Stimulated activated CD8-positive, alpha-beta memory T cell treated with anti-CD3 and anti-CD28 coated beads, Interleukin-2, amount 100 ng/mL, for 48 hours (primary cell): ENCODE data around the gene SLC15A4.
"Not testable (repeated sequence)": the region's sequence is repeated elsewhere in the genome, so short reads cannot be mapped to it uniquely, and the experiment has no call there.

Source experiments
- DNase-seq, 2 donors: peaks; one replicate each; pipeline ENCODE4 v3.0.0-alpha.2; 2020; ENCODE audit warnings: low read depth in 2 of 2

Gene SLC15A4

DNA sequence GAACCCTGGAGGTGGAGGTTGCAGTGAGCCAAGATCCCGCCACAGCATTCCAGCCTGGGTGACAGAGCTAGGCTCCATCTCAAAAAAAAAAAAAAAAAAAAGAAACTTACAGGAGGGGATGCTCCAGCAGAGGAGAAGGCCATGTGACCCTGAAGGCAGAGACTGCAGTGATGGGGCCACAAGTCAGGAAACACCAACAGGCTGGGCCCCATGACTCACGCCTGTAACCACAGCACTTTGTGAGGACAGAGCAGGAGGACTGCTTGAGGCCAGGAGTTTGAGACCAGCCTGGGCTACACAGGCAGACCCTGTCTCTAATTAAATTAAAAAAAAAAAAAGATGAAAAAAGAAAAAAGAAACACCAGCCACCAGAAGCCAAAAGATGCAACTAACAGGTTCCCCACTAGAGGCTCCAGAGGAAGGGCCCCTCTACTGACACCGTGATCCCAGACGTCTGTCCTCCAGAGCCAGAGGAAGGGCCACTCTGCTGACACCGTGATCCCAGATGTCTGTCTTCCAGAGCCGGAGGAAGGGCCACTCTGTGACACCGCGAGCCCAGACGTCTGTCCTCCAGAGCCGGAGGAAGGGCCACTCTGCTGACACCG lies 20.4 kb upstream of the SLC15A4 start:
- no peak for DNase-seq

DNA sequence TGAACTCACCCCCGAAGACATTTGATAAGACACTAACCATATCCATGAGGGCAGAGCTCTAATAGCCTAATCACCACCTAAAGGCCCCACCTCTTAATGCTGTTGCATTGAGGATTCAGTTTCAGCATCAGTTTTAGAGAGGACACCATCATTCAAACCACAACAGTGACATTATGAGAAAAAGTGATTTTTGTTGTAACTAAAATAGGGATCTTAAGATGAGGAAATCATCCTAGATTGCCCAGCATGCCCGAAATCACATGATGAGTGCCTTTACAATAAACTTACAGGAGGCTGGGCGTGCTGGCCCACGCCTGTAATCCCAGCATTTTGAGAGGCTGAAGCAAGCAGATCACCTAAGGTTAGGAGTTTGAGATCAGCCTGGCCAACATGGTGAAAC lies 19.8 kb upstream of the SLC15A4 start:
- no peak for DNase-seq

DNA sequence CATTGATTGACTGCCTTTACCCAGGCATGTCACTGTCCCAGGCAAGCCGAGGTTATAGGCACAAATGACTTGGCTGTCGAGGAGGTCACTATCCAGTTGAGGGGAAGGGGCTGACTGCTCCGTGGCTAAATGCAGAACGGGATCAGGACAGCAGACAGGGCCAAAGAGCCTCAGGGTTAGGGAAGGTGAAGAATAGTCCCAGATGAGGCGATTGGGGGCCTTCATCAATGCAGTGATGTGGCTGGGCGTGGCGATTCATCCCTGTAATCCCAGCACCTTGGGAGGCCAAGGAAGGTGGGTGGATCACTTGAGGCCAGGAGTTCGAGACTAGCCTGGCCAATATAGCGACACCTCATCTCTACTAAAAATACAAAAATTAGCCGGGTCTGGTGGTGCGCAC lies 18.8 kb upstream of the SLC15A4 start:
- no peak for DNase-seq

DNA sequence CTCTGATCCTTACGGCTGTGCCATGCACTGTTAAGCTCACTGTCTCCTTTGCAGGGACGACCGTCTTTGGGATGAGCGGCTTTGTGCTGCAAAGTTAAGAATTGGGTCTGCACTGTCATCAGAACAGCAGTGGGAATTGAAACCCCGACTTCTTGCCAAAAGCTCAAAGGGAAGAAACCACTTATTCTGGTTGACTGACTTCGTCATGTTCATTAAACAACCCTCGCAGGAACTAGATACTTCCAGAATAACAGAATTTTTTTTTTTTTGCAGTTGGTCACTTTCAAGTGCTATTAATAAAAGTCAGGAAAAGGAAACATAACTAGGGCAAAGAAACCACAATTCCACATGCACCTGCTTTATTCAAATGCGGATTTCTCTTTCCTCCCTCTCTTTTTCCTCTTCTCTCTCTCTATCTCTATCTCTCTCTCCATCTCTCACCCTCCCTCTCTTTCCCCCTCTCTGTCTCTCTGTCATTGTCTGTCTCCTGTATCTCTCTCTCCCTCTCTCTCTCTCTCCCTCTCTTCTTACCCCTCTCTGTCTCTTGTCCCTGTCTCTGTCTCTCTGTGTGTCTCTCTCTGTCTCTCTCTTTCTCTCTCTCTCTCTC lies 17.2 kb upstream of the SLC15A4 start:
- DNase-seq = no peak

DNA sequence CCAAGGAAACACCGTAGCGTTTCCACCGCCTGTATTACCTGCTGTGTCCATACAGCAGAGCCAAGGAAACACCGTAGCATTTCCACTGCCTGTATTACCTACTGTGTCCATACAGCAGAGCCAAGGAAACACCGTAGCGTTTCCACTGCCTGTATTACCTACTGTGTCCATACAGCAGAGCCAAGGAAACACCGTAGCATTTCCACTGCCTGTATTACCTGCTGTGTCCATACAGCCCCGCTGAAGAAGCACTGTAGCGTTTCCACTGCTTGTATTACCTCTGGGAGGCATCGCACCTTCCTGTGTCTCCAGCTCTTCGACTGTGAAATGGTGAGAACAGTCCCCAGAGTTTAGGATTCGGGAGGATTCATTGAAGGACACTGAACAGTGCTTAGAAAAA lies 16.1 kb upstream of the SLC15A4 start:
- DNase-seq = not testable (repeated sequence)

DNA sequence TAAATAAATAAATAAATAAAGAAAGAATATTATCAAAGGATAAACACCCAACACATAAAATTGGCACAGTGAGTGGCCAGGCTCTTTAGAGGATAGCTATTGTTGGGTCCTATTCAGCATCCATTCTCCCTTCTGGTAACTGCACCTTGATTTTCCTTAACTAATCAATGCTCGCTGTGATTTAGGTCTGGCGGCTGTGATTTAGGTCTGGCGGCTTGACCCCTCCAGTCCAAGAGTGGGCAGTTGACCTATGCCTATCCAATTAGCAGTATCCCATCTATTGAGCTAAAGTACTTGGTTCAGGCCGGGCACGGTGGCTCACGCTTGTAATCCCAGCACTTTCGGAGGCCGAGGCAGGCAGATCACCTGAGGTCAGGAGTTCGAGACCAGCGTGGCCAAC lies 9.7 kb upstream of the SLC15A4 start:
- DNase-seq = no peak

DNA sequence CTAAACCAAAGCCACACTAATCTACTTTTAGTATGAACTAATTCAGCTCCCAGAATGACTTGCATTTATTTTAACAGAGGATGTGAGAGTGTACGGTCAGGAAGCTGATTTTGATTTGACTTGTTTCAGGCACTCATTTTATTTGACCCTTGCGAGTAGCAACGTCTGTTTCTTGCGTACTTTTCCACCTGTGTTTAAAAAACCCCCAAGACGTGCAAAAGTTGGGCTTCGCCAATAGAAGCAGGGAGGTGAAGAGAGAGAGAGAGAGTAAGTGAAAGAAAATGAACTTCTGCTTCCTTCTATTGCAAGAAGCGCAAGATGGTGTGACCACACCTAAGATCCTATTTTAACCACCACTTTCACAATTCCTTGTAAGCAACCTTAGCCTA lies 6.7 kb upstream of the SLC15A4 start:
- no peak for DNase-seq

DNA sequence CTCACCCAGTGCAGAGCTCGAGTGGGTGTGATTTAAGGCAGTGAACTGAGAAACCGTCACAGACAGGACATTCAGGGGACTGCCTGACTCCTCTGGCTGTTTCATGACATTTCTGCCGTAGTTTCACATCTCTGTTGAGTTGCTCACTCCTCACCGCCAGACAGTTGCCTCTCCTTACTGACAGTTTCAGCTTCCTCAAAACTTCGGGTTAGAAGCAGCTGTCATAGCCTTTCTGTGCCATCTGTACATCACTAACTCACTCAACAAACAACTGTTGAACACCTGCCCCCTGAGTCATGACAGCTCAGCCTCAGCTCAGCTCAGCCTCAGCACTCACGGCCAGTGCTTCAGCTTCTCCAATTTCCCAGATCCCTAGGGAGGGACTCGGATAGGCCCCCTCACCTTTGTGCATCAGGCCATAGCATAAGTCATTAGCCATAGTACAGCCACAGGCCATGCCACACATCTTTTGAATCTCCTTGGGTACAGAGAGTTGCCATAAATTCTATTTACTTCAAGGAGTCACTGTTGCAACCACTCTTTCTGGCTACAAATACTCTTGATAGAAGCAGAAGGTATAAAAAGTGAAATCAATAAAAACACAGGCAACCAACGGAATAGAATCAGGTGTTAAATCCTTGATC lies 6.2 kb upstream of the SLC15A4 start:
- no peak for DNase-seq

DNA sequence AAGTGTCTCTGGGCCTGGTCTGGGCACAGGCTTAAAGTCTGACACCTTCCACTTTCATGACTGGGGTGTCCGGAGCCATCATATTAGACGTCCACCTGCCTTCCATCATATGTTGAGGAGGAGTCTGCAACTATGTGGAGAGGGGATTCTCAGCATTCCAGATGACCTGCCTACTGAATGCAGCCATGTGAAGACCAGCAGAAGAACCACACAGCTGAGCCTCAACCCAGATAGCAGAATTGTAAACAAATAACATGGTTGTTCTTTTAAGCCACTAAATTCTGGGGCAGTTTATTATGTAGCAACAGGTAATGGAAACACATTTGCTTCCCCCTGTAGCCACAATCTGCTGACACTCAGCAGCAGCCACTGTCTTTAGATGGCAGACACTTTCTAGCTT lies 4.0 kb upstream of the SLC15A4 start:
- DNase-seq = no peak

DNA sequence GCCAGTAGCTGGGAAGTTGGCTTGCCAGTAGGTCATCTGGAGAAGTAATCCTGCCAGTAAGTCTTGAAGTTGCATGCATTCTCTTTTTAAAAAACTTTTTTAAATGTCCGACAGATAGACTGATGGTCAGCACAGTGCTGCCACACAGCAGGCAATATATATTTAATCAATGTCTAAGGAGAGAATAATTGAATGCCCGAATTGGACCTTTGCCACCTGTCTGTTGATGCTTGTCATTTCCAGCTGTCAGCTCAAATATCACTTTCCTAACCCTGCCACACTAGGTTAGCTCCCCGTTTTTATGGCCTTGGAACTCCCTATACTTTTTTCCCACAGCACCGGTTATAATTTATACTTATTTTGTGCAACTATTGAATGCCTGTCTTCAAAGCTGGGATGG lies 2.1 kb upstream of the SLC15A4 start:
- no peak for DNase-seq

DNA sequence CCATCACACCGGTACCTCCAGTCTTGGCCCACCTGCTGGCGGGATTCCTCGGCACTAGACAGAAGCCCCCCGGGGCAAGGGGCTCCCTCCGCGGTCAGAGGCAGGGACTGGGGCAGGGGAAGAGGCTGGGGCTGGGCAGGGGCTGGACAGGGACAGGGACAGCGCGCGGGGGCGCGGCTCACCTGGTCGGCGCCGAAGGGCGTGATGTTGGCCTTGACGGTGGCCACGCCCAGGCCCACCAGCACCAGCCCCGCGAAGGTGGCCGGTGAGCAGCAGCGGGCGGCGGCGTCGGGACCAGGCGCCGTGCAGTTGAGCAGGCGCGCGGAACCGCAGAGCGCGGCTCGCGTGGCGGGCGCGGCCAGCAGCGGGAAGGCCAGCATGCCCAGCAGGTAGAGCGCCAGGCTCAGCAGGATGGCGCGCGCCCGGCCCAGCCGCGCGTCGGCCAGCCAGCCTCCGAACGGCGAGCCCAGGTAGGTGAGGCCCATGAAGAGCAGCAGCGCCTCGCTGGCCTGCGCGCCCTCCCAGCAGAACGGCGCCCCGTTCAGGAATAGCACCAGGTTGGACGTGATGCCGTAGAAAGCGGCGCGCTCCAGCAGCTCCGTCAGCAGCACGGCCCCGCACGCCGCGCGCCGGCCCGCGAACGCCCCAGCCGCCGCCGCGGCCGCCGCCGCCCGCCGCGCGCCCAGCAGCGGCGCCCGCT lies 392 bp downstream of the SLC15A4 start:
- peak in 1 of 2 donors; percentile 19 for DNase-seq

DNA sequence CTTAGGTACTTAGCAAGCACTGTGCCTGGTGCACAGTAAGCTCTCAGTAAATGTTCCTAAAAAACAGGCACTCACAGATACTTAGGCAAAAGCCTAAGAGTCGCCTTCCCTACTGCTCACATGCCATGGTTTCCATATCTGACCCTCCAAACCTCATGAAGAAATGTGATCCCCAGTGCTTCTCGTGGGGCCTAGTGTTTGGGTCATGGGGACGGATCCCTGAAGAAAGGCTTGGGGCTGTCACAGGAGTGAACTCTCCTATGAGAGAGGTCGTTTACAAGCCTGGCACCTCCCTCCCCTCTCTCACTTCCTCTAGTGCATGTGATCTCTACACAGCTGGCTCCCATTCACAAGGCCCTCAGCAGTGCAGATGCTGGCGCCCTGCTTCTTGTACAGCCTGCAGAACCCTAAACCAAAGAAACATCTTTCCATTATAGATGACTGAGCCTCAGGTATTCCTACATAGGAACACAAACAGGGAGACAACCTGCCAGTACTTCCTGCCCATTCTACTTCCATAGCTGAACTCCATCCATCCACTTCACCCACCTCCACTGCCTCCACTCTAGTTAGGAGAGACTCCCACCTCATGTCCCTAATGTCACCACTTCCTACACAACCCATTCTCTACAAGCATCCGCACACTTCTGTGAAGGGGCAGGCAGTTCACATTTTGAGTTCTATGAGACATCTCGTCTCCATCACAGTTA lies 2.9 kb downstream of the SLC15A4 start:
- no peak for DNase-seq

DNA sequence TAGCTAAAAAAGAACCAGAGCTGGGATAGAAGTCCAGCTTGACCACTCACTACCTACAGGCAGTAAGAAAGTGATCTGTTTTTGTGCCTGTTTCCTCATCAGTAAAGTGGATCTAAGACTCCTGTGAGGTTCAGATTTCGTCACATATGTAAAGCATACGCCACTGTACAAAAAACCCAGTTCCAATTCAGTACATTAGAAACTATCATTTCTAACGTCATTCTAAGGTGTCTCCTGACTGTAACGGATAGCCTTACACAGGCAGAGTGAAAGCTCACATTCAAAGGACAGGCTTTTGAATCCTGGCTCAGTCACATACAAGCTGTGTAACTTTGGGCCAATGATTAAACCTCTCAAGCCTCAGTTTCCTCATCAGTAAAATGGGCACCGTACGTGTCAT lies 3.5 kb downstream of the SLC15A4 start:
- DNase-seq = no peak

DNA sequence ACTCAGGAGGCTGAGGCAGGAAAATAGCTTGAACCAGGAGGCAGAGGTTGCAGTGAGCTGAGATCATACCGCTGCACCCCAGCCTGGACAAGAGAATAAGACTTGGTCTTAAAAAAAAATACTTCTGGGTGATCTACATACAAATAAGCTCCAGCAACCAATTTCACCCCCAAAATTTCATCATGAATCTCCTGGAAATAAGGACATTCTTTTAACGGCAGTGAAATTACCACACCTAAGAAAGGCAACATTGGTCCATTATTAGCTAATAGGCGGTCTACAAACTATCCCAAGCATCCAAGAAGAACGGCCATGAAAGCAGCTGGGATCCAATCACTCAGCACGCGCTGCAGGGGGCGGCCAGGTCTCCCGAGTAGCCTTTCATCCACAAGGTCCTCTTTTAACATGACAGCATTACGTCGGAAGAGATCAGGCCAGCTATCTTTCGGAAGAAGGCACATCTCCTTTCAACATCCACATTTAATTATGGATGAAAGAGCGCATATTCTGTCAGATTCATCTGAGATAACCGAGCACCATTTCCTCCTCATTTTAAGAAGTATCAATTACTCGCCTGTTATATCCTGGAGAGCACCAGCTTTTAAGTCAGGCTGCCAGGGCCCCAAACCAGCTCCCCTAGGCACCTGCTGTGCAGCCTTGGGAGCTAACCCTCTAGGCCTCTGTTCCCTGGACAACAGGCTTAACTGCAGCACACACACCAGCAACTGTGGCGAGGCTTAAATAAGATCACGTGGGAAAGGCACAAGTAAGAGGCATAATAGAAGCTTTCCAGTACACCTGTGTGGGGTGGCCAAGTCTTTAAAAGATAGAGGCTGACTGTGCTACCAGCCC lies 4.2 kb downstream of the SLC15A4 start:
- no peak for DNase-seq

DNA sequence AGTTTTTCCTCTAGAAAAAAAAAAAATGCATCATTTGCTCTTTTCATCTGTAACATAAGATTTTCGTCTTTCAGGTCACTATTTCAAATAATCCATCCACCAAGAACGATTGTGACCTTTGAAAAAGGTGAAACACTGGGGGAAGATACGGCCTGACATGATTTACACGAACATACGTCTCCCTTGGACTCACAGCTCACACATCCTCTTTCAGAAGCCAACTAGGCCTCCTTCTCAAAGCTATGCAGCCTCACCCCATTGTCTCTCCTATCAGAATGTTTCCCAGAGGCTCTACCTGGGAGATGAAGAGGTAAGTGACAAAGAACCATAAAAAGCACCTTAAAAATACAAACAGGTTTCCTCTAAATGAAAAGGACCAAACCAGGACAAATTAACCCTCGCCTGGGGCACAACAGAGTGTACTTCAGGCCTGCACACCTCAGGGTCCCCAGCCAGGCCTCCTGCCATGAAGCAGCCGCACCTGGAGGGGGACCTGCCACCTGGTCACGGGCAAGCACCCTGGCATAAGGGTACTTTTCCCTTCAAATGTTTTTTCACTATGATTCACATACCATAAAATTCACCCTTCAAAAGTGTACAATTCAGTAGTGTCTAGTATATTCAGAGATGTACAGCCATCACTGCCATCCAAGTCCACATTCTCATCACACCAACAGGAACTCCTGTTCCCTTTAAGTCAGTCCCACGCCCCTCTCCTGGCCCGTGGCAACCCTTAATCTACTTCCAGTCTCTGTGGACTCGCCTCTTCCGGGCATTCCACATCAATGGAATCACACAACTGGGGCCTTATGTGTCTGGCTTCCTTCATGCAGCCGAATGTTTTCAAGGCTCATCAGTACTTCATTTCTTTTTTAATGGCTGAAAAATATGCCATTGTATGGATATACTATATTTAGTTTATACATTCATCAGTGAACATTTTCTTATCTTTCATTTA lies 5.4 kb downstream of the SLC15A4 start:
- DNase-seq = no peak

DNA sequence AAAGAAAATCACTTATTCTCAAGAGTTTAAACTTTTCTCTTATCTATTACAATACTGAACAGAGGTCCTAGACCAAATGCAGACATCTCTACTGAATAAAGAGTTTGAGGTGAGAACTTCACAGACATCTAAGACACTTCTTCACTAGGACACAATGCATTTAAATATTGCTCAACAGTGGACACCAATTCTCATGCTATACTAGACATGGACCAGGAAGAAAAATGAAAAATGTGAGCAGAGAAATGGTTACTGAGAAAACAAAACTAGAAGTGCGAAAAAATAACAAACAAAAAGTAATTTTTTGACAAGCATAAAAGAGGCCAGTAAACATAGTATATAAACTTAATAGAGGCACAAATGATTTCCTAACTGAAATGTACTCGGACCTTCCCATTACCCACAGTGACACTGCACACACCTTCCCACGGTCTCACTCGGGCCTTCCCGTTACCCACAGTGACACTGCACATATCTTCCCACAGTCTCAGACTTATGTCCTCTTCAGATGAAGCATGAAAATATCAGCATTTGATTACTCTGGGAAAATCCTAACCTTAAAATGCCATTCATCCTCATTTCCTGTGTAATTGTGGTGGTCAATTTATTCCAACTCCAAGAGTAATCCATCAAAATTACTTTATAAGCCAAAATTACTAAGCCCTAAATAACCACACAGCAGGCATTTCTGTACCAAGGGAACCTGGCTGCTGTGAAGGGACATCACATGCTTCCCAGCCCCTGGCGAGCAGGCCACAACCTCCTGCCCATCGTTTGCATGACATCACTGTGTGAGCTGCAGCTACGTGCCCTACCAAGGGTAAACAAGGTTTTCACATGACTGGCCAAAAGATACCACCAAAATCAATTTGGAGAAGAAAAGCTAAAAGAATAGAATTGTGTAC lies 6.4 kb downstream of the SLC15A4 start:
- no peak for DNase-seq

DNA sequence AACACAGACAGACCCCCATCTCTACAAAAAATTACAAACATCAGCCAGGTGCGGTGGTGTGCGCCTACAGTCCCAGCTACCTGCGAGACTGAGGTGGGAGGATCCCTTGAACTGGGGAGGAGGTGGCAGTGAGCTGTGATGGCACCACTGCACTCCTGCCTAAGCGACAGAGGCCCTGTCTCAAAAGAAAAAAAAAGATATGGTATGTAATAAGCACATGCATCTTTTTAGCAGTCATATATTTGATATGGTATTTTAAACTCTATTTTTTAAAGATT lies 7.2 kb downstream of the SLC15A4 start:
- no peak for DNase-seq

DNA sequence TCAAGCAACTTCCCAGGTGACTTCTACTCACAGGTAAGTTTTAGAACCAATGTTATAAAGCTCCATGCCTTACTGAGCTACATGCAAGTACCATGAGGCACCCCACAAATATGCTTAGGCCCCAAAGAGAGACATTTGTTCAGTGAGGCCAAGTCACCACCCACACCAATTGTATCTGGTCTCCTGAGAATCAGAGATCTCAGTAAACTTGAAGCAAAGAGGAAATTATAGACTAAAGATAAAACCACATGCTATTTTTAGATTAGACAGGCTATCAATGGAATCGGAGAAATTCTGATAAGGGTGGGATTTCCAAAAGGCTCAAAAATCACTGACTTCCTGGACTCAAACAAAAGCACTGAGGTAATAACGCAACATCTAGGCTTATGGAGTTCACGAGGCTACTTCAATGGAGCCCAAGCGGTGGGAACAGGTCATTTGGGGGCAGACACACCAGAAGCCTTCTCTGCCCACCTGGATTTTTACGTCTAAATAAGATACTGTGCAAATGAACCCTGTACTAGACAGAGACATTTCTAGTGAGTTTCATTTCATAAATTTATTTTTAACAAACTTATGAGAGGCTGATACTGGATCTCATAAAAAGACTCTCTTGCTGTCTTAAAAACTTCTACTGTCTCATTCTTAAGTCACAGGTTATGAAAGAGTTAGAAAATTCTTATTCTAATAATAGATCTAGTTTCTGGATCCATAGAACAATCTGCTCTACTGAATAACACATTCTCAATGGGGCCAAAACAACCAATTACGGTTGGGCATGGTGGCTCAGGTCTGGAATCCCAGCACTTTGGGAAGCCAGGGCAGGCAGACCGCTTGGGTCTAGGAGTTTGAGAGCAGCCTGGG lies 7.7 kb downstream of the SLC15A4 start:
- no peak for DNase-seq
